GM18873 (cell line): ENCODE results near the gene TPSG1.
"Not testable (repeated sequence)": the region's sequence is repeated elsewhere in the genome, so short reads cannot be mapped to it uniquely, and the experiment has no call there.

ENCODE experiments used
- ATAC-seq: cut with Tn5 transposase; IDR thresholded peaks from one replicate; pipeline ENCODE4 v1.9.1; 2021; ENCODE audit warnings: mild to moderate bottlenecking, moderate library complexity, moderate number of reproducible peaks; ENCODE audit not compliant: unreplicated experiment, low FRiP score

TPSG1 gene

DNA sequence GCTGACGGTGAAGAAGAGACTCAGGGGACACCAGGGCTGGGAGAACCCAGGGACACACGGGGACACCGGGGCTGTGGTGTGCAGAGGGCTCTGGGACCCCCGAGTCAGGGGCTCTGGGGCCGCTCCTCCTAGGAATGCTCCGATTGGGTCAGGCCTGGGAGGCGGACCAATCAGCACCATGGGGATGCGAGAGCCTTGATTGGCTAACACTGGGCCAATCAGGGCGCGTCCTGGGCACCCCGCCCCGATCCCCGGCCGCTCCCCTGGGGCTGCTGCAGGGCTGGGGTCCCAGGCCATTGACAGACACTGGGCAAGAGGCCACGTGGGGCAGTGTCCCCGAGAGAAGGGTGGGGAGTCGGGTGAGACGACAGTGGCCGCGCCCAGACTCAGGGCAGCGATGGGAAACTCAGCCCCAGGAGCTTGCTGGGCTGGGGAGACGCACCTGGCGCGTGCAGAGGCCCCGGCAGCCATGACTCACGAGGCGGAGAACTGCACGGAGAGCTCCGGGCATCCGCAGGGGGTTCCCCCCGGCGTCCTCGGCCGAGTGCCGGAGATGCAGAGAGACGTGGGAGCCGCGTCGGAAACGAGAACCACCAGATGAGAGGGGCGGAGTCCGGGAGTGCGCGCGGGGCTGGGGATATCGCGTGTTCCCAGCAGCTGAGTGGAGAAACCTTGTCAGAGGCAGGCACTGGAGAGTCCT is 7.1 kb upstream of the TPSG1 start:
- not testable (repeated sequence) for ATAC-seq

DNA sequence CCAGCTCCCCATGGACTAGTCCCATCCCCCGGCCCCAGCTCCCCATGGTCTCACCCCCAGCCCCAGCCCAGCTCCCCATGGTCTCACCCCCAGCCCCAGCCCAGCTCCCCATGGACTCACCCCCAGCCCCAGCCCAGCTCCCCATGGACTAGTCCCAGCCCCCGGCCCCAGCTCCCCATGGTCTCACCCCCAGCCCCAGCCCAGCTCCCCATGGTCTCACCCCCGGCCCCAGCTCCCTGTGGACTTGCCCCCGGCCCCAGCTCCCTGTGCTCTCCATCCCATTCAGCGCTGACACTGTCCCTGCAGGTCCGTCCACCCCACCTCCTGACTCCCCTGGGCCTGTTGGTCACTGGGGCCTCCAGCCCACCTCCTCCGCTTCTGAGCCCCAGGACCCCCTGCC is 6.2 kb upstream of the TPSG1 start:
- ATAC-seq = not testable (repeated sequence)

DNA sequence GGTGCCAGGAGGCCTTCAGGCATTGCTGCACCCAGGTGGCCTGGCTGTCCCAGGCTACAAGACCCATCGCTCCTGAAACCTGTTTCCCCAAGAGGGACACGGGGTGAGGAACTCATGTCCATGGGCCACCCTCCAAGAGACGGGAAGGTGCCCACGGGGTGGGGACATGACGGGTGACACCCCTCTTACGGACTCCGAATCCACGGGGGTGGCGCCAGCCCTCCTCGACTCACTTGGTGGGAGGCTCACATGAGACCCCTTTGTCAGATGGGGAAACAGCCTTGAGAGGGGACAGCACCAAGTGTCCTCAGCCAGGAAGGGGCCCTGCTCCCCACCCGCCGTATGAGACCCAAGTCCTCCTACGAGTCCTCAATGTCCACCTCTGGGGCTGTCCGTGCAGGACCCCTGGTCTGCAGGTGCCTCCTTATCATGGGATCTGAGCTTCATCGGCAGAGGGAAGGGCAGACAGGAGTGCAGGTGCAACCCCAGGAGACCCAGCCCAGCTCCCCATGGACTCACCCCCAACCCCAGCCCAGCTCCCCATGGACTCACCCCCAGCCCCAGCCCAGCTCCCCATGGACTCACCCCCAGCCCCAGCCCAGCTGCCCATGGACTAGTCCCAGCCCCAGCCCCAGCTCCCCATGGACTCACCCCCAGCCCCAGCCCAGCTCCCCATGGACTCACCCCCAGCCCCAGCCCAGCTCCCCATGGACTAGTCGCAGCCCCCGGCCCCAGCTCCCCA is 5.6 kb upstream of the TPSG1 start:
- ATAC-seq = not testable (repeated sequence)

DNA sequence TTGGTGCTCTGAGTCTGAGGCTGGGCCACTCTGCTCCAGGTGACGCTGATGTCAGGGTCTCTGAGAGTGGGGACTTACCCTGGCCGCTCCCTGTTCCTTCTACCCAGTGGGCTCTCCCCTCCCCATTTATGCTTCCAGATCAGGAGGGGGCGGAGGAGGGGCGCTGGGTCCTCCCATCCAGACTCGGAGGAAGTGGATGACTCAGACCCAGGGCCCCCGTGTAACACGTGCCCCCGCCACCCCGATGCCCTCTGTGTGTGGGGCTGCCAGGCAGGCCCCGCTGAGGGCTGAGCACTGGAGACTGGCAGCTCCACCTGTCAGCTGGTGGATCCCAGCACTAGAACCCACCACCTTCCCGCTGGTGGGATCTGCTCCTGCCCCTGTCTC is 5.0 kb upstream of the TPSG1 start, which contains the start of gene TPSB2:
TPSB2 (minus strand) TSS at position 101 of the 387 bp plus-strand sequence. CDS start 233 bp downstream, outside the sequence.
- ATAC-seq = not testable (repeated sequence)

- not testable (repeated sequence) for ATAC-seq
These were observed 4.4 kb upstream of the TPSG1 start for GRCh38 chr16:1229476-1229875.

- ATAC-seq = not testable (repeated sequence)
These were observed 3.2 kb upstream of the TPSG1 start for GRCh38 chr16:1228227-1228626.

DNA sequence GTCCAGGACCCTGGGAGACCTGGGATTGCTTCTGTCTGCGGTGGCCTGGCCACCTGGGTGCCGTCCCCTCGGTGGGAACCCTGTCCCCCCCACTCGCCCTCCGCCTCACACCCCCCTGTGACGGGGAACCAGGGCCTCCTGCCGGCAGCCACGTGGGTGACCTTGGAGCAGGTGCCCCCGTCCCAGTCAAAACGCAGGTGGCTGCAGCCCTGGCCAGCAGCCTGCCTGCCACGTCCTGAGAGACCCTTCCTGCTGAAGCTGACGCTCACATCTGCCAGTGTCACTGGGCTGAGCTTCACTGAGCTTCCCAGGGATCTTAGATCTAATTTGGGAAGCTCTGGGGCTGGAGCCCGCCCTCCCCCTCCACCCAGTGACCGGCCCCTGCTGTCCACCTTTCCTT is 1.6 kb upstream of the TPSG1 start:
- ATAC-seq = not testable (repeated sequence)

GRCh38 chr16:1225728-1226311 is 752 bp upstream of the TPSG1 start:
- not testable (repeated sequence) for ATAC-seq

GRCh38 chr16:1224558-1224957 is 510 bp downstream of the TPSG1 start:
- ATAC-seq = no peak

DNA sequence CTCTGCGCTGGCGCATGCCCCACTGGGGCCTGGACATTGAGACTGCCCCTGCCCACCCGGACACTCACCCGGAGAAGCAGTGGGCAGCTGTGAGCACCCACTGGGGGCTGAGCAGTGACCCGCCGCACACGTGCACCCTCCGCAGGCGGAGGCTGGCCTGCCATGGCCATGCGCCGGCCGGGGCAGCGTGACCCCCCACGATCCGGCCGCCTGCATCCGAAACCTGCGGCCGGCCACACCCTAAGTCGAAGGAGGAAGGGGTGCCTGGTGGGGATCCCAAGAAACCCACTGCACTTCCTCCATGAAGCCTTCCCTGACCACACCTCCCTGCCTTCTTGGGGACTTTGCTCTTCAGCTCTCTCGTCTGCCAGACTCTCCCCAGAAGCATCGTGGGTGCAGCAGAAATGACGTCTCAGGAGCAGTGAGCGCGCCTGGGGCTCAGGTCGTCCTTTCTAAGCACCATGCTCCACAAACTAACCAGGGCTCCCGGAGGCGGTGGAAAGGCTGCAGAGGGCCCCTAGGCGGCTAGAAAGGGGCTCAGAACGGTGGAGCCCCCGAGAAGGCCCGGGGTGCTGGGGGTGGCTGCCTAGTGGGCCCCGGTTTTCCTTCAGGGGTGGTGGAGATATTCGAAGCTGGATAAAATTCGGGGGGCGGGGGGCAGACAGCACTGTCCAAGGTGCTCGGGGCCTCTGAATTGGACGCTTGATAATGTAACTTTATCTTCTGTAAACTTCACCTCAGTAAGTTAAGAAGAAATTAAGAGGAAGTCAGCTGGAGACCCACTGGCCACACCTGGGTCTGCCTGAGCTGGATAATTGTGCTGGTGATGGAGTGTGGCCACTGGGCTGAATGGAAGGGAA is 1.5 kb downstream of the TPSG1 start:
- ATAC-seq = no peak

DNA sequence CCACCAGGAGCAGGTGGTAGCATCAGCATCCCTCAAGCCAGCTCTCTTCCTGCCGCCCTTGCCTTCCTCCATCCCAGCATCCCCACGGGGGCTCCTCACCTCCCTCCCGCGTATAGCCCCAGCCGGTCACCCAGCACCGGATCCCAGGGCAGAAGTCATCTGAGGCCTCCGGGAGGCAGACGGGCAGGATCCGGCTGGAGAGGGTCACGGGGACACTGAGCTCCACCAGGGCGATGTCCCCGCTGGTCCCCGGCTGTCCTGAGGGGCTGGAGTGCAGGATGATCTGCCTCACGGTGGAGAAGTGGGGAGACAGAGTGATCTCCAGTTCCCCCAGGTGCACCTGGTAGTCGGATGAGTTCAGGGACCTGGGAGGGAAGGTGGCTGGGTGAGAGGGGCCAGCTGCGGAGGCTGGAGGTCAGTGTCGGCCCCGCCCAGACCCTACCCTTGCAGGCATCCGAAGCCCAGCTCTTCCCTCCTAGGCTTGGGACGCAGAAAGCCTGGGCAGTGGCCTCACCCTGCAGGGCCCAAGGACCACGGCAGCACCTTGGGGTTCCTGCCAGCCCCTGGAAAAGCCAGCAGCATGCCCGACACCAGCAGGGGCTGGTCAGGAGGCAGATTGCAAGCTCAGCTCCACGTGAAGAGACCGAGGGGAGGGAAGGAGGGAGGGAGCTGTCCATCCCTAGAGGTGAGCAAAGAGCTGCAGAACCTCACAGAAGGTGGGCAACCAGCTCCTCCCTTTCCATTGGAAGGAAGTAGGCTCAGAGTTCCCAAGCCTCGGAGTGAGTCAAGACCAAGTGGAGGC is 2.3 kb downstream of the TPSG1 start:
- no peak for ATAC-seq

DNA sequence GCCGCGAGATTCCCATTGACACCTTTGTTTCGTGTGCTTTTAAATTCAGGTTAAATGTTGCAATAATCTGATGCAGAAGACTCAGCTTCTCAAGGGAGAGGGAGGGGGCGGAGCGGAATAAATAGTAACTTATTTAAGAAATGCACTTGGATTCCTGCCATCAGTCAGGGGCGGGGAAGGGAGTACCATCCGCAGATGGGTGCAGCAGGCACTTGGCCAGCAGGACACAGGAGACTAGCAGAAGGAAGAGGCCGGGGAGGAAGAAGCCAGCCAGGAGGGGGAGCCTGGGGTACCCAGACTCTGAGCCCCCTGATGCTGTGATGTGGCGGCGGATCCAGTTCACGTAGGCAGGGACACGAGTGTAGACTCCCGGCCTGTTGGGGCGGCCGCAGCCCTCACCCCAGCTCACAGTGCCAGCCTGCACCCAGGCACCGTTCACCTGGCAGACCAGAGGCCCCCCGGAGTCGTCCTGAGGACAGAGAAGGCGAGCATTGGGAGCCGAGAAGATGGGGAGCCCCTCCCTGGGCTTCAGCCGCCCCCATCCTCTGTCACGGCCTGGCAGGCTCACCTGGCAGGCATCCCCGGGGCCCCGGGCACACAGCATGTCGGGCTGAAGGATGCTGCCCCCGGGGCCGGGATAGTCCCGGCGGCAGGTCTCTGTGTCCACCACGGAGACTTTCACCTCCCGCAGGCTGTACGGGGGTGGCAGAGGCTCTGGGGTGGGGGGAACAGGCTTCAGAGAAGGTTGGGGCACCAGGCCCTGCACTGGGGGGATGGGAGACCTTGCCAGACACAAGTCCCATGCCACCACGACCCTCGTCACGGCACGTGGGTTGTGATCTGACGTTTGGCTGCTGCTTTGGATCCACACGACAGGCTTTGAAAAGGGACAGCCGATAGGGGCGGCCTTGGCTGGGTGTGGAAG is 3.2 kb downstream of the TPSG1 start:
- ATAC-seq = no peak

GRCh38 chr16:1220841-1221627 is 4.0 kb downstream of the TPSG1 start:
- ATAC-seq = no peak

GRCh38 chr16:1220098-1220728 is 4.9 kb downstream of the TPSG1 start:
- ATAC-seq = no peak

- no peak for ATAC-seq
These were observed 6.0 kb downstream of the TPSG1 start for GRCh38 chr16:1218930-1219611.

GRCh38 chr16:1218061-1218929 is 6.8 kb downstream of the TPSG1 start:
- no peak for ATAC-seq
